GM19023 (cell line): Measurements from ENCODE around the gene ACOT11.
"Not testable (repeated sequence)": the region's sequence is repeated elsewhere in the genome, so short reads cannot be mapped to it uniquely, and the experiment has no call there.

ENCODE experiments used
- ATAC-seq: cut with Tn5 transposase; IDR thresholded peaks from one replicate; pipeline ENCODE4 v1.9.1; 2021; ENCODE audit warnings: mild to moderate bottlenecking, moderate library complexity; ENCODE audit not compliant: unreplicated experiment

Gene ACOT11

GRCh38 chr1:54547601-54548388 lies at the start of gene ACOT11:
ACOT11 (plus strand) TSS chr1:54548228; CDS start chr1:54548310, 82 bp downstream.
- no peak for ATAC-seq

DNA sequence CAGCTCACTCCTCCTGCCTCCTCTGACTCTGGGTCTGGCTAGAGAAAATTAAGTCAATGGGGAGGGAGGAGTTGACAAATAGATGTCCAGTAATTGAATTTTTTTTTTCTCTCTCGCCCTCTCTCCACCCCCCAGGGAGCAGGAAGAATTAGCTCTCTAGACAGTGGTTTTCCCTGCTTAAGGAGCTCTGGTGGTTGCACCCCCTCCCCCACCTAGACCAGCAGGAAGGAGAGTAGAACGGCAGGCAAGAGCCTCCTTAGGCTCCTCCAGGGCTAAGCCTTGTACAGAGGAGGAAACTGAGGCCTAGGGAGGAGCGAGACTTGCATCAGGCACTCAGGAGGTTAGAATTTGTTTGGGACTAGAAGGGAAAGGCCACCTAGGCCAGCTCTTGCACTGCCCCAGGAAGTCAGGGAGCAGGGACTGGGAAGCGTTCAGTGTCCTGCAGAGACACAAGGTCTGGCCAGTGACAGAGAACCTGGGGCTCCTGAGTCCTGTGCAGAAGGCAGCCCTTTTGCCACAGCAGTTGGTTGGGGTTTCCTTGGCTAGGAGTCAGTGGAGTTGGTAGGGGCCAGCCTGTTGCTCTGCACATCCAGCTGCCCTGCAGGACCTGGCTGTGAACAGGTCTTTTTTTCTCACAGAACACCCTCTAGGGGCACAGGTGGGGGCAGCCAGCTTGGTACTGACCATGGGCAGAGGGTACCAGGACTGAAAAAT lies 49.5 kb upstream of the ACOT11 start:
- no peak for ATAC-seq

DNA sequence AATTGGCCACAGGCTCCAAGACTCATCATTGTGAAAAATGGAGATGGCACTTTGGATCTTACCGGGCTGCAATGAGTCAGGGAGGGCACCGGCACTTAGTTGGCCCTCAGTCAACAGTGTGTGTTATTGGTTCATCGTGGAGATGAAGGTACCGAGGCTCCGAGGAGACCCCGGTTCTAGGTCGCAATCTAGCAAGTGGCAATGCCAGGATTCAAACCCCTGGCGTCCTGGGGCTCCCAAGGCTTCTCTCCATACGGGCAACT lies 49.0 kb upstream of the ACOT11 start:
- ATAC-seq: no peak

DNA sequence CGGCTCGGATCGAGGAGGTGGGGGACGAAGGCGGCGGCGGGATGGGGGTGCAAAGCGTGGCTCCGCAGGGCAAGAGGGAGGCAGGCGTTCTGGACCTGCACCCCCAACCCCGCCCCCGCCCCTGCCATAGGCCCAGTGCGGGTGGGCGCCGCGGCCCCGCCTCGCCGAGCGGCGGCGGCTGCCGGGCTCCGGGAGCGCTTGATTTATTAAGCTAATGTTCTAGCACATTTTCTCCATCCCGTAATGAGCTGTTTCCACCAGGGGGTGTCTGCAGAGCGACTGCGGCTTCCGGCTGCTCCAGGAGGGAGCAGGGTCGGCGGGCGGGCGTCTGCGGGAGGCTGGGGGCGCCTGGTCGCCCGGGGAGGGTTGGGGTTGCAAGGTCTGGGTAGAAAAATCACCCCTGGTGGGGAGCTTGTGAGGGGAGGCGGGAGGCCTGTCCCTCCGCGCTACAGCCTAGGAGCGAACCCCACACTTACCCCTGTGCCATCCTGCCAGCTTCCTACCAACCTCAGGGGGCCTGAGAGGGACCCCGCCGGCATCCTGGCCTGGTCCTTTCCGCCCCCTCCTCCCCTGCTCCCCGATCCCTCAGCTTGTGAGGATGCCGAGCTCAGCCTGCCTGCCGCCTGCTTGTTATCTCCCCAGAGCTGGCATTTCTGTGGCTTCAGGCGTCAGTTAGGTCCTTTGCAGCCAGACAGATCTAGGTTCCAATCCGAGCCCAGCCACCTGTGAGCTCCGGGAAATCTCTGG lies 48.5 kb upstream of the ACOT11 start:
- ATAC-seq: no peak

DNA sequence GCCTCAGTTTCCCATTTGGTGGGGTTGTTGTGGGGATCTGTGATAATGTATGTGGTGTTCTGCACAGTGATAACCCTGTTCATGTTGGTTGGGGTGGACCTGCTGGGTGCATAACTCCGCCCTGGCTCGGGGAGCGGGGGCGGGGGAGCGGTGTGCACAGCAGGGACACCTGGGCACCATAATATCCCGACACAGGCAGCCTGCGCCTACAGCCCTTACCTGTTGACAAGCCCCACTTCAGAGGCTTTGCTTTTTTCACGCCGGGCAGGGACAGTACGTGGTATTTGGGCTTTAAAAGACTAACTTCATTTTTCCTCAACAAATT lies 48.0 kb upstream of the ACOT11 start:
- ATAC-seq: no peak

DNA sequence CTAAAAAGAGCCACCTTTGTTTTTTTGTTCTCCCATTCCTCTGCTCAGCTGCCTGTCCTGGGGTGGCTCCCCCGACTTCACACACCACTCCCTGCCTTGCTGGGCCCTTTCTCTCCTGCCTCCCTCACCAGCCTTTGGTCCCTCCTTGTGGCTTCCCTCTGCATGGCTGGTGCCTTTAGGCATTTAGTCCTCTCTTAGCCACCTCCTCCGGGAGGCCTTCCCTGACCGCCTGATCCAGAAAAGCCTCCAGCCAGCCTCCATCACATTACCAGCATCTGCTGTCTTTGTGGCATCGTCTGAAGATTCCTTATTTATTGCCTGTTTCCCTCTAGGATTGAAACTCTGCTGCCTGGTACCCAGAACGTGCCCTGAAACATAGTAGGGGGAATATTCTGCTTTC lies 46.2 kb upstream of the ACOT11 start:
- ATAC-seq: no peak

- ATAC-seq: no peak
Measured at GRCh38 chr1:54502342-54502741, 45.7 kb upstream of the ACOT11 start.

DNA sequence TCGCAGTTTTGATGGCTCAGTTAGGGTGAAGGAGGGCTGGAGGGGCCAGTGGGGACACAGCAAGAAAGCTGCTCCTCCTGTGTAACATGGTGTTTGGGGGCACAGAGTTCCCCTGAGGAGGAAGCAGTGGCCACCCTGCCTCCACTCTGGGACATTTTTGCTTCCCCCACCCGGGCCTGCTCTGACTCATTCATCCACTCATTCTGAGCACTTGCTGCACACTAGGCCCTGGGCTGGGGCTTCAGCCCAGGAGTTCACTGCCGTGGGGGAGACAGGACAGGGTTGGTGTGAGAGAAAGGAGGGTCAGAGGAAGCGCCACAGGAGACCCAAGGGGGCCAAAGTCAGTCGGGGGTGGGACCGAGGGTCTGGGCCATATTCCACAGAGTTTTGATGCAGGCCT lies 41.4 kb upstream of the ACOT11 start:
- no peak for ATAC-seq

- ATAC-seq: no peak
Measured at GRCh38 chr1:54507033-54507870, 40.8 kb upstream of the ACOT11 start.

DNA sequence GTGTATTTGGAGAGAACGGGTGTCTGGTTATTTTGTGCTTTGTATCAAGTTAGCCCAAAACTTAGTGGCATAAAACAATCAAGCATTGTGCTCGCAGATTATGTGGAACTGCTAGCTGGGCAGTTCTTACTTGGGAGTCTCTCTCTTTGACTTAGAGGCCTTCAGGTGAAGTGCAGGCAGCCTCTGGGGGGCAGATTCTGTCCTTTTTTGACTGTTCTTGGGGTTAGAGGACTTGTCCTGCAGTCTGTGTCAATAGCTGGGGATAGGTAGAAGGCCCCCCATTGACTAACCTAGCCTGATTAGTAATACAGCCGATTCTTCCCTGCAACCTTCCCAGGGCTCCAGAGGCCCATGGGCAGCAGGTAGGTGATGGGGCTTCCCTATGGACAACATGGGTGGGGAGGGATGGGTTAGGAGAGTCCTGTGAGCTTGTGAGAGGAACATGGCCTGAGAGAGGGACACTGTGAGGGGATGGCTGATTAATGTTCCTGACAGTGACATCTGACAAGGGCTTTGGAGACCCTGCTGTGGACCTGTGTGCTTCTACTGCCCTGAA lies 37.2 kb upstream of the ACOT11 start:
- no peak for ATAC-seq

GRCh38 chr1:54513921-54514580 lies 34.0 kb upstream of the ACOT11 start:
- not testable (repeated sequence) for ATAC-seq

DNA sequence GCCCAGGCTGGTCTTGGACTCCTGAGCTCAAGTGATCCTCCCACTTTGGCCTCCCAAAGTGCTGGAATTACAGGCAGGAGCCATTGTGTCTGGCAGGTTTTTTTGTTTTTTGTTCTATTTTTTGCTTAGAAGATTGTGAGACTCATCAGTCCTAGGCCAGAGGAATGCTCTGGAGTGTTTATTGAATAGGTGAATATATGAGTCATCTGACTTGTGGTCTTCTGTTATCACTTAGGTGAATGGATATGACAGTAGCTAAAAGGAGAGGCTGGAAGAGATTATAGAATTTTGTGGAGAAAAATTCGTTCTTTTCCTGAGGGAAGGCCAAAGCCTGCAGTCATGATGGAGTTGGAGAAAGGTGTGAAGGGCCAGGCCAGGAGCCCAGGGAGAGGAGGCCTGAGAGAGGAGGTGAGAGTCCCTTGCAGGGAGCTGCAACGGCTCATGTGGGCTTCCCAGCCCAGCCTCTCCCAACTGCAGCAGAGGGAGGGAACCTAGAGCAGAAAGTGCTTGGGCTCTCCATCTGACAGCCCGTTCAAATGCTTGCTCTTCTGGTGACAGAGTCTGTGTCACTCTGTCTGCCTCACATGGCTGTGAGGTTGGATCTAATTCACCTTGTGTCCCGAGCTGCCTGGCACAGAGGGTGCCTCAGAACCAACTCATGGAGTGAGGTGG lies 31.6 kb upstream of the ACOT11 start:
- ATAC-seq: no peak

GRCh38 chr1:54517496-54517895 lies 30.5 kb upstream of the ACOT11 start:
- ATAC-seq: no peak

DNA sequence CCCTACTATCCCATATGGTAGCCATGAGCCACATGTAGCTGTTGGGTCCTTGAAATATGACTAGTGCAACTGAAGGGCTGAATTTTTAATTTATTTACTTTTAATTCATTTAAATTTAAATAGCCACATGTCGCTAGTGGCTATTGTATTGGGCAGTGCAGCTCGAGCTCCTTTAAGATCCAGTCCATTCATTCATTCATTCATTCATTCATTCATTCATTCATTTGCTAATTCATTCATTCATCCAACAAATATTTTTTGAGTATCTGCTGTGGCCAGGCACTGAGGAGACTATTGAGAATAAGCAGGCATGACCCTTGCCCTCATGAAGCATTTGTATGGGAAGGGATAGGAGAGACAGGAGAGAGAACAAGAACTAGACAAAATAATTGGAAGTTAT lies 29.5 kb upstream of the ACOT11 start:
- no peak for ATAC-seq

GRCh38 chr1:54519709-54520108 lies 28.3 kb upstream of the ACOT11 start:
- ATAC-seq: no peak

GRCh38 chr1:54520631-54521321 lies 27.3 kb upstream of the ACOT11 start:
- no peak for ATAC-seq

- not testable (repeated sequence) for ATAC-seq
Measured at GRCh38 chr1:54526565-54526964, 21.5 kb upstream of the ACOT11 start.

- no peak for ATAC-seq
Measured at GRCh38 chr1:54528613-54529012, 19.4 kb upstream of the ACOT11 start.

DNA sequence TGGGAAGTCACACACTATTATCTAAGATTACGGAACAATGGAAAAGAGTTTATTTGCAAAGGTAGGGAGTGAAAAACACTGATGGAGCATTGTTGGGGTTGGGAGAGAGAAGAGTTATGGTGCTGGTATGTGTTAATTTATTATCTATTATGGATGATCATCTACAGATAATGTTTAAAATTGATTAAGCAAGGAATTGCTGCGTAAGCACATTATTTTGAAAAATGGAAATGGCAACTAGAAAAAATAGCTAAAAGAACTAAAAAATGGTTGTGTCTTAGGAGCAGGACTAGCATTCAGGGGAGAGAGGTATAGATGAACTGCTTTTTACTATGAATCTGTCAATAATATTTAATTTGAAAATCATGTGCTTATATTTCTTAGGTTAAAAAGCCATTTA lies 16.0 kb upstream of the ACOT11 start:
- no peak for ATAC-seq
